GM19328 (cell line): ENCODE results near the gene RAB37.

ENCODE experiments used
- ATAC-seq: cut with Tn5 transposase; IDR thresholded peaks from one replicate; pipeline ENCODE4 v1.9.1; 2021; ENCODE audit warnings: mild to moderate bottlenecking, moderate library complexity; ENCODE audit not compliant: unreplicated experiment

The RAB37 gene

DNA sequence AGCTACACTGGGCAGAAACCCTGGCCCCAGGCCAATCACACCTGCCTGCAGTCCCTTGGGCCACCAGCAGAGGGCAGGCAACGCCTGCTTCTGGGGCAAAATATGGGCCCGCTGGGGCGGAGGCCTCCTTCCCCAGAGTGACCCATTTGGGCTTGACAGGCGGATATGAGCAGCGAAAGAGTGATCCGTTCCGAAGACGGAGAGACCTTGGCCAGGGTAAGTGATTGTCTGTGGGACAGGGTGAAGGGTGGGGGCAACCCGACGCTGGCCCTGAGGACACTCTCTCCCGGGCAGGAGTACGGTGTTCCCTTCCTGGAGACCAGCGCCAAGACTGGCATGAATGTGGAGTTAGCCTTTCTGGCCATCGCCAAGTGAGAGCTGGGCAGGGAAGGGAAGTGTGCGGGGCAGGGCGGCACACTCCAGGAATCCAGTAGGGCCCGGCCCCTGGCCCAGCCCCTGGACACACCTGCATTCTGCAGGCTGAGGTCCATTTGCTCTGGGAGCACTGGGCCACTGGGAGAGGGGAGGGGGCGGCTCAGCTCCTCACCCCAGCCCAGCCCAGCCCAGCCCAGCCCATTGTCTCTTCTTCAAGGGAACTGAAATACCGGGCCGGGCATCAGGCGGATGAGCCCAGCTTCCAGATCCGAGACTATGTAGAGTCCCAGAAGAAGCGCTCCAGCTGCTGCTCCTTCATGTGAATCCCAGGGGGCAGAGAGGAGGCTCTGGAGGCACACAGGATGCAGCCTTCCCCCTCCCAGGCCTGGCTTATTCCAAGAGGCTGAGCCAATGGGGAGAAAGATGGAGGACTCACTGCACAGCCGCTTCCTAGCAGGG, 7.9 kb downstream of the RAB37 start:
- ATAC-seq: no peak

DNA sequence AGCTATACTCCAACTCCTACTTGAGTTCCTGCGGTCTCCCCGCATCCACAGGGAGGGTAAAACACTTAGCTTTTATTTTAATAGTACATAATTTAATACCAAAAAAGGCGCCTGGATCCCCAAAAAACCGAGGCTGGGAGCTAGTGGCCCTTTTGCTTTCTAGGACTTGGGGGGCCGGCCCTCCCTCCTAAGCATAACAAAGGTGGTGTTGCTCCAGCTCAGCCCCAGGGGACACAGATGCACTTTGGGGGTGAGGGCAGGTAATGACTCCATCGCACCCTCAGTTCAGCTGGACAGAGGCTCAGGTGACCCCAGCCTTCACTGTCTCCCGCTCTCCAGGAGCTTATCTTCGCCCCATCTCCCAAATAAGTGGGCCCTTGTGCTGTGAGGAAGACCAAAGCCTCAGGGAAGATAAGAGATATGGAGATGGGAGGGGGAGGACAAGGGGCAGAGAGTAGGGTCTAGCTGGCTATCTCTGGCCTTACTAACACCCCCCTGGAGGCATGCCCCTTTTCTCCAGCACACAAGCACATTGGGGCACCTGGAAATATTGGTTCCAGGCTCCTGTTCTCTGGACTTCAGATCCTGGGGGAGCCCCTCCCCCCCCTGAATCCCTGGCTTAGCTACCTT, 8.6 kb downstream of the RAB37 start:
- no peak for ATAC-seq

DNA sequence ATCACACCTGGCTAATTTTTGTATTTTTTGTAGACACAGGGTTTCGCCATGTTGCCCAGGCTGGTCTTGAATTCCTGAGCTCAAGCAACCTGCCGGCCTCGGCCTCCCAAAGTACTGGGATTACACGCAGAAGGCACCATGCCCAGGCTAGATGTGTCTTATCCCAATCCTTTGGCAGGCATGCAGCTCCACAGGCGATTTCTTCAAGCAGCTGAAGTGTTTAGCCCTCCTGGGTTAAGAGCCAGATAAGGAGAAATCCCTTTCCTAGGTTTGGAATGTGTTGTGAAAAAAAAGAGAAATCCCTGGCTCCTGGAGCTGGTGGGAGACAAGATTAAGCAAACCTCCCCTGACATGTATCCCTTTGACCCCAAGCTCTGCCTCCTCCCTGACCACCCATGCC, 9.3 kb downstream of the RAB37 start:
- ATAC-seq: no peak

DNA sequence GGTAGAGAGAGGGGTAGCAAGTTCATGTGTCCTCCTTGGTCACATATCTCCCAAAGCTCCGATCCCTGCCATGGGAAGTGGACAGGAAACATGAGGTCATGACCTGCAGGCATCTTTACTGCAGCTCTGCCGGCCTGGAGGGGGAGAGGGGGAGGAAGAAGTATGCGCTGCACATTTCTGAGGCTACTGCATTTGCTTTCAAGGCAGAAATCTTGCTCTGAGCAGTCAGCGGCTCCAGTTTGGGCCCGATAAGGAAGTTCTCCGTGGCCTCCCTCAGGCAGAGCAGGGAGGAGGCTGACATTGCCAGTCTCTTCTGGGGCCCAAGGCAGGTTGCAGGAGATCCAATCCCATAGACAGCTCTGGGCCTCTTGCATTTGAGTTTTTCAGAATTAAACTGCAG, 9.9 kb downstream of the RAB37 start:
- no peak for ATAC-seq

DNA sequence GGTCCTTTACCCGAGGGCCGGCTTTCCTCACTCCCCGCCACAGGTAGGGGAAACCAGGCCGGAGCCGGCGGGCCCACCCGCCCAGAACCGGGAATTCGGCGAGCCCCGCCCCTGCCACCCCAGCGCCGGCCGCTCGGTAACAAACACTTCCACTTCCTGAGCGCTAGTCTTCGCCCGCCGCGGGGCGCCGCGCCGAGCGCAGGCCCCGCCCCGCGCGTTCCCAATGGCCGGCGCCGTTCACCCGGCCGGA, 11.1 kb downstream of the RAB37 start:
- ATAC-seq: no peak

DNA sequence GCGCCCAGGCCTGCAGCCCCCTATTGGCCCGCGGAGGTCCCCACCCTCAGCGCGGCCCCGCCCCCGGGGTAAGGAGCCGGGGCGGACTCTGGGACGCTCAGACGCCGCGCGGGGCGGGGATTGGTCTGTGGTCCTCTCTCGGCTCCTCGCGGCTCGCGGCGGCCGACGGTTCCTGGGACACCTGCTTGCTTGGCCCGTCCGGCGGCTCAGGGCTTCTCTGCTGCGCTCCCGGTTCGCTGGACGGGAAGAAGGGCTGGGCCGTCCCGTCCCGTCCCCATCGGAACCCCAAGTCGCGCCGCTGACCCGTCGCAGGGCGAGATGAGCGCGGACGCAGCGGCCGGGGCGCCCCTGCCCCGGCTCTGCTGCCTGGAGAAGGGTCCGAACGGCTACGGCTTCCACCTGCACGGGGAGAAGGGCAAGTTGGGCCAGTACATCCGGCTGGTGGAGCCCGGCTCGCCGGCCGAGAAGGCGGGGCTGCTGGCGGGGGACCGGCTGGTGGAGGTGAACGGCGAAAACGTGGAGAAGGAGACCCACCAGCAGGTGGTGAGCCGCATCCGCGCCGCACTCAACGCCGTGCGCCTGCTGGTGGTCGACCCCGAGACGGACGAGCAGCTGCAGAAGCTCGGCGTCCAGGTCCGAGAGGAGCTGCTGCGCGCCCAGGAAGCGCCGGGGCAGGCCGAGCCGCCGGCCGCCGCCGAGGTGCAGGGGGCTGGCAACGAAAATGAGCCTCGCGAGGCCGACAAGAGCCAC, 11.6 kb downstream of the RAB37 start, which contains the start of gene NHERF1:
NHERF1 (plus strand) TSS at position 100 of the 750 bp plus-strand sequence; CDS start at position 319, 219 bp downstream.
- ATAC-seq: peak; percentile 85

DNA sequence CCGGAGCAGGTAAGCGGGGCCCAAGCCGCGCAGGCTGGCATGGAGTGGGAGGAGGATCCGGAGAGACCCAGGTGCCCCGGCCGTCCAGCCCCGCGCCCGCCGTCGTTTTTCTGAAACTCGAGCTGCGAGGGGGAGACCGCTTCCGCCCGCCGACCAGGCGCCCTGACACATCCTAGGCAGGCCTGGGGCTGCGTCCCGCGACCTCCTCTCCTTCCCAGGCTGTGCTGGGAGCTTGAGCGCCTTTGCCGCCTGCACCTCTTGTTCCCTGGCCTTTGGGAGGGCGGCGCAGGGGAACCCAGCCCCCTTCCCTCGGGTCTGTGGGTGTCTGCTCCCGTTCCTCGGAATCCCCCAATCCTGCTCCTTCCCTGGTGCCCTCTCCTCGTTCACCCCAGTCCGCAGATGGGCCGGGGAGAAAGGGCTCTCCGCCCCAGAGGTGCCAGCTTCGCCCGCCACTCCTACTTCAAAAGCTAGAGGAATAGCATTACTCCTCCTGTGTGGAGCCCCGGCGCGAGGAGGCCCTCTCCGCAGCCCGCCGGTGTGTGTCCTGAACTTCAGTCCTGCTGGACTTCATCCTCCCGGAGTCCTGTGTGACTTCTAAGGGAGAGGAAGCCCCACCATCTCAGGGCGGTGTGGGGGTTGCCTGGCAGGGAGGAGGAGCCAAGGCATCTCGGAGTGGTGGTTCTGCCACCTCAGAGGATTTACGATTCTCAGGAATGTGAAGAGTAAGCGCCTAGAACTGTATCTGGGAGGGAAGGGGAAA, 12.4 kb downstream of the RAB37 start:
- peak; percentile 6 for ATAC-seq

DNA sequence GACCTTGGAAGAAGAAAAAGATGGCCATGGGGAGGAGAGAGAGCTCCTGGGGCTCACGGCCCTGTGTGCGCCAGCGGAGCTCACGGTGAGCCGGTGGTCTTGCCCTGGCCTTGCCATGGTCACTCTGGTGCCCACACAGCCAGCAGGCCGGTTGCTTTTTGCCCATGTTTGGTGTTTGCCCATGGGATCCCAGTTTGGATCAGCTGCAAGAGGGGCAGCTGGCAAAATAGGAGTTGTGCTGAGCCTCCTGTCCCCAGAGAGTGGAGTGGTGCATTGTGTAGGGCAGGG, 12.9 kb downstream of the RAB37 start:
- ATAC-seq: no peak

DNA sequence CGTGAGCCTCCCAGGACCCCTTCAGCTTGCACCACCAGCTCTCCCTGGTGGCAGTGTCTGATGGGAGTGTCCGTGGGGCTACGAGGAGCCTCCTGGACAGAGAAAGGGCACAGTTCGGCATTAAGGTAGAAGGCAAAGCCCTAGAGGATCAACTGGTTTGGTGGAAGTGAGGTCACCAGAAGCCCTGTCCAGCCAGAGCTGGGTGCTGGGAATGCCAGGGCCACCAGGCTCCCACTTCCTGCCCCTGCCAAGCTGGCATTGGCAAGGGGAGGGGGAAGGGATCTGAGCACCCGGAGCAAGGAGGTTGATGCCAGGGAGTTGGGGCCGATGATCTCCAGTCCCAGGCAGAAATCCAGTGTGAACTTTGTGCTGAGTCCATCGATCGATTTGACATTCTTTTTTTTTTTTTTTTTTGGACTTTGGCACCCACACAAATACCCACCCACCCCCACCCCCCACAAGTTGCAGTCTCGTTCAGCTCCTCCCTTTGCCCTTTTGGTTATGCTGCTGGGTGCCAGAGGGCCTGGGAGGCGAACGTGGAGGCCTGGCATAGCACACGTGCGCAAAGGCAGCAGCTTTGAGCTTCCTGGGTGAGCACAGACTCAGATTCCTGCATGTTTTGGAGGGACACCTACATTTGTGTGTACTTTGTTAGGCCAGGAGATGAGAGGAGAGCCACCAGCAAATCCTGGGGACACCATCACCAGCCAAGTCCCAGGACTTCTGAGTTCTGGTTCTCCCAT, 13.4 kb downstream of the RAB37 start:
- ATAC-seq: no peak

DNA sequence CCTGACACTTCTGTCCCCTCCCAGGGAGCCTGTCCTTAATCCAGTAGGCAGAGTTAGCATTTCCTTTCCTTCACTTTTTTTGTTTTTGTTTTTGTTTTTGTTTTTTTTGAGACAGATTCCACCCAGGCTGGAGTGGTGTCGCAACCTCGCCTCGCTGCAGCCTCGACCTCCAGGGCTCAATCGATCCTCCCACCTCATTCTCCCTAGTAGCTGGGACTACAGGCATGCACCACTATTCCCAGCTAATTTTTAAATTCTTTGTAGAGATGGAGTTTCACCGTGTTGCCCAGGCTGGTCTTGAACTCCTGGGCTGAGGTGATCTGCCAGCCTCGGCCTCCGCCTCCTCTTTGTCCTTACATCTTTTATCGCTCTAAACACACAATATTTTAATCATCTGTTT, 15.4 kb downstream of the RAB37 start:
- ATAC-seq: no peak

DNA sequence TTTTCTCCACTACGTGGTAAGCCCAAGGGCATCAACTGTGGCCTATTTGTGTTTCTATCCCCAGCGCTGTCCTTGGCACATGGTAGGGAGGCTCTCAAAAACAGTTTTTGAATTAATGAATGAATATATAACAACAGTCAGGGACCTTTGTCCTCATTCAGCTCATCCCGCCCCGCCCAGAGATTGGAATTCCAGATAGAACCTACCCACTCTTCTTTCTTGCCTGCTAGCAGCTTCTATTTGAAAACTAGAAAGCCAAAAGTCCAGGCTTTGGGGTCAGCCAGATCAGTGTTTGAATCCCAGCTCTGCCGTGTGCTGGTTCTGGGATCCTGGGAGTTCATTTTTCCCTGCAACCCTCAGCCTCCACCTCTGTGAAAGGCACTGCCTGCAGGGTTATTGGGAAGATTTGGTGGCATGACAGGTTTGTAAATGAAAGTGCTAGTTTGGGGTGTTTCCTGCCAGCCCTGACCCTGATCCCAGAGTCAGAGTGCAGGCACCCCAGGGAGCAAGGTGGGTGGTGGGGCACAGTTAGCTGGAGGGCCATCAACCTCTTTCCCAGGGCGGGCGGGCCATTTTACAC, 15.9 kb downstream of the RAB37 start:
- ATAC-seq: no peak

DNA sequence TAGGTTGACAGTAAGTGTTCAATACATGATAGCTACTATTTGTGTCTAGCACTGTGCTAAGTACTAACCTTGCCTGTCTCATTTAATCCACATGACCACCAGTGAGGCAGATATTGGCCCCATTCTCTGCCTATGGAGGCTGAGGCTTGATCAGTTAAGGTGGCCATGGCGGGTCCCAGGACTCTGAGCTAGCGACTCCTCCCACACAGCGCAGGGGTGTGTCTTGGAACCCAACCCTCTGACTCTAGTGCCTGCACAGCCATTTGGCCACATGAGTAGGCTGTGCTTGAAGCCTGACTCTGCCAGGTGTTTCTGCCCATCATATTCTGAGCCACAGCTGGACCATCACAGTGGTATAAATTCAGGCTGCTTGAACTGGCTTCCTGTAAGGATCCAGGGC, 17.8 kb downstream of the RAB37 start:
- no peak for ATAC-seq

DNA sequence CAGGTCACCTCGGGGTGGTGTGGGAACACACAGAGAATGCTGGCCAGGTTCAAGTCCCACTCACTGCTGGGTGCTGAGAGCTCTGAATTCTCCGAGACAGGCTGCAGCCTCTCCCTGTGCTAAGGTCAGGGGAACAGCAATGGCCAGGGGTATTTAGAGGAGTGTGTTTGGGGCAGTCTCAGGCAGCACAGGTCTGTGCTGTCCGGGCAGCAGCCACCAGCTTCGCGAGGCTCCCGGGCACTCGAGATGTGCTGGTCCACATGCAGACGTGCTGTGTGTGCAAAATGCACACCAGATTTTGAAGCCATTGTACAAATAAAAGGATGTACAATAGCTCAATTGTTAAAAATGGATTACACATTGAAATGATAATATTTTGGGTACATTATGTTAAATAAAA, 18.5 kb downstream of the RAB37 start:
- no peak for ATAC-seq

DNA sequence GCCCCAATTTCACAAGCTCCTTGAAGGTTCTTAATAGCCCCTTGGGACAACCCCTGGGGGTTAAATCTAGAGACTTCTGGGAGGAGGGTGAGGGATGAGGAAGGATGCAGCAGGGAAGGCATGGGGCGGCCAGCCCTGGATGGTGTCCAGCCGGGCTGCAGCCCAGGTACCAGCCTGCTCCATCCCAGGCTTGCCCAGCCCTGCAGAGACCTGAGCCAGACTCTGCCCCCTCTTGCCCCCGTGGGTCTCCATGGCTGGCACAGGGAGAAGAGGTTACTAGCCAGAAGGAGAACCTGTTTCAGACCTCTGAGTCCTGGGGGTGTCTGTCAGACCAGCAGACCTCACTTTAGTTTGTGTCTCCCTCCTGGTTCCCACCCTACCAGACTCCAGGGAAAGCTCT, 19.8 kb downstream of the RAB37 start:
- no peak for ATAC-seq

DNA sequence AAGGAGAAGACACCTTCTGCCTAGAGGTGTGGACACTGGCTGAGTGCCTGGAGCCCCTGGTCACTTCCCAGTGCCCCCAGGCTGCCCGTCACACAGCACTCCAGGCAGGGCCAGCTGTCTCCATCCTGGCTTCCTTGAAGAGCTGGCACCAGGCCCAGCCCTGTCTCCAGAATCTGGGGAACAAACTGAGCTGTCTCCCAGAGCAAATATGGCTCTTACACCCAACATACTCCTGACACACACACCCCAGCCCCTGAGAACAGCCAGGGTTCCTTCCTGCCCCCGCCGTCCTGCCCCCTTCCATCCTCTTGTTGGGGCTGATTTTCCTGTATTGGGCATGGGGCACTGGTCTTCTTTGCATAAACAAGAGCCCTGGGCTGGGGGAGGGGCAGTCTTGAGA, 20.4 kb downstream of the RAB37 start:
- no peak for ATAC-seq

DNA sequence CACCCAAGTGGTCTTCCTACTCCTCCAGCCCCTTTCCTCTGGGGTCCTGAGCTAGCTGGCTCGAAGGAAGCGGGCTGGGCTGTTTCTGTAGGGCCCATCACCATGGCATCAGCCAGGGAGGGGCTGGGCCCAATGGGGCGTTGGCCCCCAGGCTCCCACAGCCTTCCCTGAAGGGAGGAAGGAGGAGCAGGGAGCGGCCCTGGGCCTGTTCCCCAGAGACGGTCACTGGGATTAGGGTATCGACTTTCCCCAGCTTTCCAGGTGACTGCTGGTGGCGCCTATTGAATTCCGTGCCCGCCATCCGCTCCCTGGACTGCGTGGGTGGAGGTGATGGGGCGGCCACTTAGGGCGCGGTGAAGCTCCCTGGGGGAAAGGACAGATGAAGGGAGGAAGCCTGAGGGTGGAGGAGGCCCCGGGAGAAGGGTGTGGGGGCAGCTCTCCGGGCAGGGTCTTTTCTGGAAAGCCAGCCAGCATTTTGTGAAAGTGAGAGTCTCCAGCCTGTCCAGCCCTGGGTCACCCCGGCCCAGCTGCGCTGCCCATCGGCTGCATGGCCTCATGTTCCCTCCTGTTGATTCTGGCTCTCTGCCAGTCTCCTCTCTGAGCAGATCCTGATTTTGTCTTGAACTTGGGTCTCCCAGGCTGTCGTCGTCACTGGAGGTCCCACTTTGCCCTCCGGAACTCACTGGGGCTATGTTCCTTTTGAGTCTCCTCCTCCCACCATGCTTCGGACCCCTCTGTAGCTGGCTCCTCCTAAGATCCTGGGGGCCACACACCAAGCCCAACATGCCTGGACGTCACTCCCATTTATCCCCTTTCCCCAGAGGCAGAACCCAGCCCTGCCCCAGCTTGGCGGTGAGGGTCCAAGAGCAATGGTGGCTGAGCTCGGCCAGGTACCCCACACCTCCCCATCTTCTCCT, 21.1 kb downstream of the RAB37 start:
- no peak for ATAC-seq

DNA sequence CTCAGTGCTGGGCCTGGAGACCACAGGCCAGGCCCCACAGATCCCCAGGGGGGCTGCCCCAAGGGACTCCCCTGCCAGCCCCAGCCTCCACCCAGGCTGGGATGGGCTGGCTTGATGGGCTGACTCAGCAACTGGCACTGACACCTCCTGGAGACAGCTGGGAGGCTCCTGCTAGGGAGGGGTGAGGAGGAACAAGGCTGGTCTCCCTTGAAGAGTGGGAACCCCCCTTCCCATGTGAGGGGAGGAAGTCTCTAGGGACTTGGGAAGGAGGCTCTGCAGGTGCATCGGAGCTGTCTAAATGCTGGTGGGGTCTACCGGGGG, 21.8 kb downstream of the RAB37 start:
- no peak for ATAC-seq

DNA sequence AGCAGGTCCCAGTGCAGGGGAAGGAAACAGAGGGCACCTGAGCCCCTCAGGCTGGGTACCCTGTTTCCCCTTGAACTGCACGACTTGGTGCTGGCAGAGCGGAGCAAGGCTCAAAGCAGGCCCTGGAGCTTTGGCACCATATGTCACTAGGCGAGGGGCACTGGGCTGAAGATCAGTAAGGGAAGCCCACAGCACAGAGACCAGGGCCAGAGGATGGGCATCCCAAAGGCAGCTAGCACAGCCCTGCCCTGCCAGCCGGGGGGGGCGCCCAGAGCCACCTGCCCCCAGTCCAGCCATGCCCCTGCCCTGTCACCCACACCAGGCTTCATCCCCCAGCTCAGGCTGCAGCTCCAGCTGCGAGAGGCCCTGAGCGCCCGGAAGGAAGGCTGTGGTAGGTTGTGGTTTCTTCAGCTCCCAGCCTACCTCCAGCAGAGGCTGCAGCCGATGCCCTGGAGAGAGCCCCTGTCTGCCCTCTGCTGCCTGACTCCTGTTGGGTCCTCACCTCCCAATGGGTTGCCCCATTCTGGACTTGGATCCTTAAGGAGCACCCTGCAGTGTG, 22.3 kb downstream of the RAB37 start:
- ATAC-seq: no peak

DNA sequence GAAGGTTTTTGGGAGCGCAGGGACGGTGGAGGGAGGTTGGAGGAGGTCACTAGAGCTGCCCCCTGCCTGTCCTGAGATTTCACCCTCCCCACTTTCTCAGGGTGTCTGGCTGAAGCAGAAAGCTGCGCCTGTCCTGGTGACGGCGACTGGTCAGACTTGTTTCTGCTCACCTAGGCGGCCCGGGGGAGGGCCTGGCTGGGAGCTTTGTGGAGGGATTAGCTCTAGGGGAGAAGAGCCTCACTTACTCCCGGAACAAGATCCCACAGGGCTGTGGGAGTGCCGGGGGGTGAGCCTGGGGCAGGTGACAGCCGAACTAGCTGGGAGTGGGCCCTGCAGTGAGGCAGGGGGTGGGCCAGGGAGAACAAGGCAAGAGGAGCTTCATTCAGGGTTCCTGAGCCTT, 22.9 kb downstream of the RAB37 start:
- no peak for ATAC-seq
